Peyer's patch (tissue), 4 donors: ENCODE measurements around the gene EFNA4. TPM values are rescaled to one million over a fixed set of nuclear protein-coding genes. Genes with fewer than 3 reads are reported as not detected.

Experiments
- DNase-seq, 3 donors: peaks; one replicate each; pipeline ENCODE4 v3.0.0-alpha.2; 2017 to 2019
- H3K27ac ChIP-seq, 4 donors: fragments of 200-600 bp; sonication (generic); one replicate each; pipeline ENCODE4 v1.5.1; 2016 to 2019
- H3K27me3 ChIP-seq, 2 donors: fragments of 200-600 bp; sonication (generic); one replicate each; pipeline ENCODE4 v1.5.1; 2019
- H3K36me3 ChIP-seq, 3 donors: fragments of 200-600 bp; sonication (generic); one replicate each; pipeline ENCODE4 v1.5.1; 2016 to 2019
- H3K4me1 ChIP-seq, 4 donors: fragments of 200-600 bp; sonication (generic); one replicate each; pipeline ENCODE4 v1.5.1; 2016 to 2019
- H3K4me3 ChIP-seq, 4 donors: fragments of 200-600 bp; sonication (generic); 1 replicate in 3 of 4; 2 replicates in 1 of 4; pipeline ENCODE4 v1.5.1; 2016 to 2019; ENCODE audit warnings: mild to moderate bottlenecking in 1 of 4
- H3K9me3 ChIP-seq, 4 donors: fragments of 200-600 bp; sonication (generic); one replicate each; pipeline ENCODE4 v1.5.1; 2016 to 2019; ENCODE audit warnings: mild to moderate bottlenecking in 1 of 4
- POLR2A ChIP-seq, 2 donors: fragments of 450-650 bp; IDR thresholded peaks; one replicate each; pipeline ENCODE4 v1.5.1; 2017; ENCODE audit warnings: antibody characterized with exemption in 2 of 2, mild to moderate bottlenecking in 2 of 2, moderate library complexity in 2 of 2
- total RNA-seq, 4 donors: library from RNA; depleted of rRNA; stranded (reverse); fragments of >200 nt; gene quantifications; one replicate each; pipeline ENCODE4 v1.1.0, GENCODE V29; 2016
- TF ChIP-seq, protein P1 (sequence below), 6 experiments: fragments of 450-650 bp in 4 of 6; fragments of 200-600 bp in 2 of 6; sonication (generic) in 1 of 6; IDR thresholded peaks; one replicate each; pipeline ENCODE4 v1.5.1; 2017 to 2019; ENCODE audit warnings: antibody characterized with exemption in 6 of 6, mild to moderate bottlenecking in 3 of 6, moderate library complexity in 1 of 6

Gene EFNA4
- total RNA-seq, 4 donors from 2014 or later = 2.5 to 39.6 (median 18.2) TPM

DNA sequence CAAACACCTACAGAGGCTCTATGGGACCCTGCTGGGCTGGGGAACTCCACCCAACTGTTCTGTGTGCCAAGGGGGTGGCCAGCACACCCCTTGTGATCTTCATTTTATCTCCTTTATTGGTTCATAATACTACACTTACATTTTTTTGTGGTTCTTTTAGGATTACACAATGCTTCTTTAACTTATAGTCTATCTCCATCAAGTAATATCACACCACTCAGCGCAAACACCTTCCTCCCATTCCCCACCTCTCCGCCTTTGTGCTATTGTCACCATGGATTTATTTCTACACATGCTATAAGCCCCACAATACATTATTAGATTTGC is 31.0 kb downstream of the EFNA4 start:
- TF ChIP-seq POLR2A (IDR thresholded peaks at IDR 0.05) = no peak
- TF ChIP-seq, protein P1, sequence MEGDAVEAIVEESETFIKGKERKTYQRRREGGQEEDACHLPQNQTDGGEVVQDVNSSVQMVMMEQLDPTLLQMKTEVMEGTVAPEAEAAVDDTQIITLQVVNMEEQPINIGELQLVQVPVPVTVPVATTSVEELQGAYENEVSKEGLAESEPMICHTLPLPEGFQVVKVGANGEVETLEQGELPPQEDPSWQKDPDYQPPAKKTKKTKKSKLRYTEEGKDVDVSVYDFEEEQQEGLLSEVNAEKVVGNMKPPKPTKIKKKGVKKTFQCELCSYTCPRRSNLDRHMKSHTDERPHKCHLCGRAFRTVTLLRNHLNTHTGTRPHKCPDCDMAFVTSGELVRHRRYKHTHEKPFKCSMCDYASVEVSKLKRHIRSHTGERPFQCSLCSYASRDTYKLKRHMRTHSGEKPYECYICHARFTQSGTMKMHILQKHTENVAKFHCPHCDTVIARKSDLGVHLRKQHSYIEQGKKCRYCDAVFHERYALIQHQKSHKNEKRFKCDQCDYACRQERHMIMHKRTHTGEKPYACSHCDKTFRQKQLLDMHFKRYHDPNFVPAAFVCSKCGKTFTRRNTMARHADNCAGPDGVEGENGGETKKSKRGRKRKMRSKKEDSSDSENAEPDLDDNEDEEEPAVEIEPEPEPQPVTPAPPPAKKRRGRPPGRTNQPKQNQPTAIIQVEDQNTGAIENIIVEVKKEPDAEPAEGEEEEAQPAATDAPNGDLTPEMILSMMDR (IDR thresholded peaks at IDR 0.05) = no peak
- no peak for DNase-seq
- H3K27me3 ChIP-seq = no peaks in the 10 kb centered on the region
- no peak overlapping the region for H3K4me3 ChIP-seq
- H3K27ac ChIP-seq = peak overlapping the region in 2 of 4 donors; percentile 46 to 50
- H3K4me1 ChIP-seq = peaks cover 0 to 23% (median 3%) of the 10 kb centered on the region in 4 donors
- no peaks in the 10 kb centered on the region for H3K9me3 ChIP-seq
- no peaks in the 10 kb centered on the region for H3K36me3 ChIP-seq

DNA sequence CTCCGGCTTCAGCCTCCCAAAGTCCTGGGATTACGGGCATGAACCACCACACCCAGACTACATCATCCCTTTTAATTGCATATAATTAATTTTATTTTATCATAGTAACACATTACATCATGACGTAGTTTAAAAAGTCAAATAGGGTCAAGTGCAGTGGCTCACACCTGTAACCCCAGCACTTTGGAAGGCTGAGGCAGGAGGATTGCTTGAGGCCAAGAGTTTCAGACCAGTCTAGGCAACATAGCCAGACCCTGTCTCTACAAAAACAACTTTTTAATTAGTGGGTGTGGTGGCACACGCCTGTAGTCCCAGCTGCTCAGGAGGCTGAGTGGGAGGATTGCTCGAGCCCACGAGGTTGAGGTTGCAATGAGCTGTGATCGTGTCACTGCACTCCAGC is 35.8 kb downstream of the EFNA4 start:
- H3K4me1 ChIP-seq = peaks cover 0 to 21% (median 0%) of the 10 kb centered on the region in 4 donors

DNA sequence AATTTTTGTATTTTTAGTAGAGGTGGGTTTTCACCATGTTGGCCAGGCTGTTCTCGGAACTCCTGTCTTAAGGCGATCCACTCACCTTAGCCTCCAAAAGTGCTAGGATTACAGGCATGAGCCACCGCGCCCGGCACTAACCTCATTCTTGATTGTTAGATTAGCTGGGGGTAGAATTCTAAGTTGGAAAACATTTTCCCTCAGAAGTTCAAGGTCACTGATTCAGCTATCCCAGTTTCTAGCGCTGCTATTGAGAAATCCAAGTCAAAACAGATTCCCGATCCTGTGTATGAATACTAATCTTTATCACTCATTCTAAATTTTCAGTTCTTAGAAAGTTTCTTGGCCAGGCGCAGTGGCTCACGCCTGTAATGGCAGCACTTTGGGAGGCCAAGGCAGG is 39.8 kb downstream of the EFNA4 start:
- TF ChIP-seq, protein P1 (IDR thresholded peaks at IDR 0.05) = no peak
- TF ChIP-seq POLR2A (IDR thresholded peaks at IDR 0.05) = no peak
- Histone ChIP-seq H3K27ac (no peak overlapping the region), H3K36me3 (no peaks in the 10 kb centered on the region), H3K9me3 (no peaks in the 10 kb centered on the region), H3K27me3 (no peaks in the 10 kb centered on the region), H3K4me1 (peaks cover 0 to 18% (median 0%) of the 10 kb centered on the region in 4 donors), H3K4me3 (no peak overlapping the region)
- no peak for DNase-seq

More for the DNA sequence above, 35.8 kb downstream of the EFNA4 start:
- peak in 1 of 2 donors; percentile 26 for TF ChIP-seq POLR2A (IDR thresholded peaks at IDR 0.05)
- TF ChIP-seq, protein P1 (IDR thresholded peaks at IDR 0.05) = no peak
- Histone ChIP-seq H3K27me3 (no peaks in the 10 kb centered on the region), H3K36me3 (no peaks in the 10 kb centered on the region), H3K27ac (peak overlapping the region in 1 of 4 donors; percentile 67), H3K9me3 (no peaks in the 10 kb centered on the region), H3K4me3 (no peak overlapping the region)
- DNase-seq = peak in 1 of 3 donors; percentile 55

DNA sequence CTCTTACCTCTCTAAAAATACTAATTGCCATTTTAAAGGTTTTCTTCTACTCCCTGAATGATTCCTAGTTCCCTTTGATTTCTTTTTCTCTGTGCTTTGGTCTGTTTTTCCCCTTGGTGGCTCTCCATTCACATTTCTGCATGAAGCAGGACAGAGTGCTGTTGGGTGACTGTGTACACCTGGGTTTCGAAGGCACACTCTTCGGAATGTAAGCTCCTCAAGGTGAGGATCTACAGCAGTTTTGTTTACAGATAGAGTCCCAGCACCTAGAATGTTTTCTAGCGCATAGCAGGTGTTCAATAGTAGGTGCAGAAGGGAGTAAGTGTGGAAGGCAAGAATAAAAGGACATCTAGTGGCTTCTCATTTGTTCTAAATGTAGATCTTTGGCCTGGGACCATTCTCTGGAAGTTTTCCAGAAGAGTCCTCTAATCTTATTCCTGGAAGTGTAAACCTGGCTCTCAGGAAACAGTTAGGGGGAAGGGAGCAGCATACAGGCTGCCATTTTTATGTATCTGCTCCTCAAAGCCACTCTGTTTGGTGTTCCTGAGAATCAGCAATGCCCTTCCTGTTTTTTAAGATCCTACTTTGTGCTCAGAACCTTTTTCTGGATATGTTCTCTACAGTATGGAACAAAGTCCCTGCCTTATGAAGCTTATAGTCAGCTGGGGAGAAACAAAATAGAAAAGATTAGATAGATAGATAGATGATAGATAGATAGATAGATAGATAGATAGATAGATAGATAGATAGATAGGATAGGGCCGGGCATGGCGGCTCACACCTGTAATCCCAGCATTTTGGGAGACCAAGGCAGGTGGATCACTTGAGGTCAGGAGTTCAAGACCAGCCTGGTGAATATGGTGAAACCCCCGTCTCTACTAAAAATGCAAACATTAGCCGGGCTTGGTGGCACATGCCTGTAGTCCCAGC is 41.3 kb downstream of the EFNA4 start:
- Histone ChIP-seq H3K9me3 (no peaks in the 10 kb centered on the region), H3K4me1 (peaks cover 0 to 13% (median 0%) of the 10 kb centered on the region in 4 donors), H3K27me3 (no peaks in the 10 kb centered on the region), H3K27ac (peak overlapping the region in 2 of 4 donors; percentile 37 to 55), H3K36me3 (no peaks in the 10 kb centered on the region), H3K4me3 (no peak overlapping the region)
- DNase-seq = no peak
- TF ChIP-seq POLR2A (IDR thresholded peaks at IDR 0.05) = no peak
- TF ChIP-seq, protein P1 (IDR thresholded peaks at IDR 0.05) = no peak

DNA sequence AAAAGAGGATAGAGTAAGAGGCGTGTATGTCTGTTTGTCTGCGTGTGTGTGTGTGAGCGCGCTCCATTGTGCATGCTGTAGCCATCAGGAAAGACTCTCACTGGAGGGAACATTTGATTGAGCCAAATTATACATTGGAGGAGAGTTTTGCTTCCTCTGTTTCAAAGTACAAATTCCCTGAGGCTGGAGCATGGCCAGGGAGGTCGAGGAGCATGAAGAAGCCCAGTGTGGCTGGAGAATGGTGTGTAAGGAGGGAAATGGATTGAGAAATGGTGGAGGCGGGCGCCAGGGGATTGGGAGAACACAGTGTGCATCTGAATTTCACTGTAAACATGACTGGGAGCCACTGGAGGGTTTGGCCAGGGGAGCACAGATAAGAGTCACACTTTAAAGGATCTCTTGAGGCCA is 42.1 kb downstream of the EFNA4 start:
- H3K4me3 ChIP-seq = no peak overlapping the region
- H3K4me1 ChIP-seq = peaks cover 0 to 13% (median 0%) of the 10 kb centered on the region in 4 donors
- no peaks in the 10 kb centered on the region for H3K9me3 ChIP-seq
- DNase-seq = no peak
- TF ChIP-seq POLR2A (IDR thresholded peaks at IDR 0.05) = no peak
- TF ChIP-seq, protein P1 (IDR thresholded peaks at IDR 0.05) = no peak
- H3K27me3 ChIP-seq = no peaks in the 10 kb centered on the region
- H3K27ac ChIP-seq = peak overlapping the region in 2 of 4 donors; percentile 37 to 55
- H3K36me3 ChIP-seq = no peaks in the 10 kb centered on the region
